IMR-90 (cell line): Measurements from ENCODE around the gene KCNH4. TPM values are rescaled to one million over a fixed set of nuclear protein-coding genes. Genes with fewer than 3 reads are reported as not detected.
A peak's percentile ranks its signal among the peaks of the same experiment; 100 is the strongest.

ENCODE experiments used
- CEBPB ChIP-seq: IDR thresholded peaks from 2 replicates; pipeline ENCODE4 v1.6.1; 2012; ENCODE audit warnings: low read depth, low read length, improper control_type of control experiment
- NFE2L2 ChIP-seq: fragments of 150-350 bp; IDR thresholded peaks from 2 replicates; pipeline ENCODE4 v1.6.1; 2016; ENCODE audit warnings: low read depth, mild to moderate bottlenecking, low read length
- RCOR1 ChIP-seq: IDR thresholded peaks from 2 replicates; pipeline ENCODE4 v1.6.1; 2012; ENCODE audit warnings: mild to moderate bottlenecking, low read length, improper control_type of control experiment; ENCODE audit not compliant: insufficient replicate concordance
- RFX5 ChIP-seq: IDR thresholded peaks from 2 replicates; pipeline ENCODE4 v1.8.0; 2012; ENCODE audit warnings: low read depth, mild to moderate bottlenecking, low read length, moderate library complexity
- polyA plus RNA-seq, 3 experiments: library from polyadenylated mRNA; depleted of rRNA; stranded (reverse); fragments of >200 nt; gene quantifications; 2 replicates each; pipeline ENCODE4 v1.2.3, GENCODE V29; 2012; ENCODE audit warnings: low replicate concordance in 1 of 3
- total RNA-seq: library from RNA; depleted of rRNA; stranded (reverse); fragments of >200 nt; gene quantifications from 2 replicates; pipeline ENCODE4 v1.2.3, GENCODE V29; 2012

KCNH4 gene
- total and polyA plus RNA-seq, 2 of the 4 experiments (the other 2 are of a cell fraction) = 0.03 TPM; not detected in 1

DNA sequence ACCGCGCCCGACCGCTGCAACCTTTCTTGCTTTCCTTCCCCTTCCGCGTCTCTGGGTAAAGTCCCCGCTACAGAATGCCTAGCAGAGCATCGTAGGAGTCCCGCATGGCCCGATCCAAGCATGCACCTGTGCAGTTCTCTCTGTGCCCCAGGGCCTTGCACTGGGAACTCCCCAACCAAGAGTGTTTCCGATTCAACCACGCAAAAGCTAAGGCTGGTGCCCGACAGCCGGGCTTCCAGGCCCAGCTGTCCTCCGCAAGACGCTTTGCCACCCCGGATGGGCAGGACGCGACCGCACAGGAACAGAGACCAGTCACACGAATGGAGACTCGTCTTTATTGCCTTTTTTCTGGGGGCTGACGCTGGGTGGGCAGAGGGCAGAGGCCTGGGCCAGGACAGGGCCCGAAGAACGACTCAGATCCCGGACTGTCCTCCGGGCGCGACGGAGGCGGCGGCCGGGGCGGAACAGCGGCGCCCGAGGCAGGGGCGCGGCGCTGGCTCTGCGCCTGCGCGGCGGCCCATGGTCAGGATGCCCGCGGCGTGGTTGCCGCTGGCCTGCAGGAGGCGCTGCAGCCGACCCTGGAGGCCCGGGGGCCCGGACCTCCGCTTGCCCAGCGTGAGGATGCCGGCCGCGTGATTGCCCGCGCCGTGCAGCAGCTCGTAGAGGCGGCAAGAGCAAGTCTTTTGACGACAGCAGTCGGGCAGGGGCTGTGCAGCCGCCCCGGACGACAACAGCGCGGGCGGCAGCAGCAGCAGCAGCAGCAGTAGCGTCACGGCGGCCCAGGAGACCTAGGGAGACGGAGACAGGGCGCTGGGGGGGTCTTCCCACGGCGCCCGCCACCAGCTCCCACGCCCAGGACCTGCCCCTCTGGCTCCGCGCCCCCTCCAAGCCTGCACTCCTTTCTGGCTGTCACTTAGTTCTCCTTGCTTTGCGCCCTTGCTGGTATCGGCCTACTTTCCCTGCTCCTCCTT lies 3.1 kb upstream of the KCNH4 start (continued):
- peak; percentile 24 for TF ChIP-seq RCOR1
- no peak for TF ChIP-seq CEBPB
- 0 out of 2 replicates have a peak, but pooled peaks have one; percentile 2 for TF ChIP-seq NFE2L2
- no peak for TF ChIP-seq RFX5
